HG03066 (cell line): ENCODE results near the gene GLRX.
"Not testable (repeated sequence)": the region's sequence is repeated elsewhere in the genome, so short reads cannot be mapped to it uniquely, and the experiment has no call there.

Experiments
- ATAC-seq: cut with Tn5 transposase; IDR thresholded peaks from one replicate; pipeline ENCODE4 v1.9.1; 2021; ENCODE audit warnings: low read depth; ENCODE audit not compliant: unreplicated experiment

GLRX gene

DNA sequence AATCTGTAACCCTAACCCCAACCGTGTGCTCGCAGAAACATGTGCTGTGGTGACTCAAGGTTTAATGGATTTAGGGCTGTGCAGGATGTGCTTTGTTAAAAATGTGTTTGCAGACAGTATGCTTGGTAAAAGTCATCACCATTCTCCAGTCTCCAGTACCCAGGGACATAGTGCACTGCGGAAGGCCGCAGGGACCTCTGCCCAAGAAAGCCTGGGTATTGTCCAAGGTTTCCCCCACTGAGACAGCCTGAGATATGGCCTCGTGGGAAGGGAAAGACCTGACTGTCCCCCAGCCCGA, 11.5 kb downstream of the GLRX start:
- ATAC-seq = not testable (repeated sequence)

DNA sequence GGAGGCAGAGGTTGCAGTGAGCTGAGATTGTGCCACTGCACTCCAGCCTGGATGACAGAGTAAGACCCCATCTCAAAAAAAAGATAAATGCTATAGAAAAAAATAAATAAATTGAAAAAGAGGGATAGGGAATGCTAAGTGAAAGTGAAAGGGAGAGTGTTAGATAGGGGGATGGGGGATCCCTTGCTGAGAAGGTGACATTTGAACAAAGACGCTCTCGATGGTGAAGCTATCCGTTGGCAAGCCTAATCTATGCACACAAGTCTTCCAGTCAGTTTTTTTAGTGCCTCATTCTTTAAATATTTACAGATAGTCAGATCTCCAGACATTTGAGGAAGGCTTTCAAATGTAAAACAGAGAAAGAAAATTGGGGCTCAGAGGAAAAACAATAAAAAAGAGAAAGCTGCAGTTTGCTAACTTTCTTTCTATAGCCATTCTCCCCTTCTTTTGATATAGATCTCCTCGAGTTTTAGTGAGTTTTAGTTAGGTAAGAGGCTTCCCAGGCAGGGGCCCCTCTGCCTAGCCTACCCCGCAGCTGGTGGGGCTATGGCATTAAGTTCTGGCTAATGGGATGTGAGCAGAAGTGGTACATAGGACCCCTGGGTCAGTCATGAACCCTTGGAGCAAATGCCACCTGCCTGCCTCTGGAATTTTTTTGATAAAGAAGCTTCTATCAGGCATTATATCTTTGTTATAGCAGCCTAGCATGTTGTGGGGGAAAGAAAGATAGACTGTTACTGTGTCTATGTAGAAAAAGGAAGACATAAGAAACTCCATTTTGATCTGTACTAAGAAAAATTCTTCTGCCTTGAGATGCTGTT, 12.0 kb downstream of the GLRX start:
- ATAC-seq = no peak

DNA sequence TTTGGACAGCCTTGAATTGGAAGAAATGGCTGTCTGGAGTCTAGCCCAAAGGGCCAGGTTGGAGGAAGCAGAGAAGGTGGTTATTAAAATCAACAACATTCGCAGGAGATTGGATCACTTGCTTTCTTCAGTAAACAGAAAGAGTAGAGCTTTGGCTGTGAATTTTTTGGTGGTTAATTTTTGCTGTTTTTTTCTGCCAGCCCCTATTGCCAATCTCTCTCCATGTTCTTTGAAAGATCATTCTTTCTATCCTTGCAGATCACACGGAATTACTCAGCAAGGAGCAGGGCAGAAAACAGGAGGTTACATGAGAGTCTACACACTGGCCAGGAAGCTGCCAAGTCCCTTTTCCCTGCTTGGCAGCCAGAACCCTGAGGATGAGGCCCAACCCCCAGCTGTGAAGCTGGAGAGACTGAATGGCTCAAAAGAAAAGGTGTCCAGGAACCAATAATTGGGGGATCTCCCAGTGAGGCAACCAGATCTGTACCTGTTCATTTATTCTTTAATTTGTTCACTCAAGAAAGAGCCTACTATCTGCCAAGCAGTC, 13.0 kb downstream of the GLRX start:
- no peak for ATAC-seq

DNA sequence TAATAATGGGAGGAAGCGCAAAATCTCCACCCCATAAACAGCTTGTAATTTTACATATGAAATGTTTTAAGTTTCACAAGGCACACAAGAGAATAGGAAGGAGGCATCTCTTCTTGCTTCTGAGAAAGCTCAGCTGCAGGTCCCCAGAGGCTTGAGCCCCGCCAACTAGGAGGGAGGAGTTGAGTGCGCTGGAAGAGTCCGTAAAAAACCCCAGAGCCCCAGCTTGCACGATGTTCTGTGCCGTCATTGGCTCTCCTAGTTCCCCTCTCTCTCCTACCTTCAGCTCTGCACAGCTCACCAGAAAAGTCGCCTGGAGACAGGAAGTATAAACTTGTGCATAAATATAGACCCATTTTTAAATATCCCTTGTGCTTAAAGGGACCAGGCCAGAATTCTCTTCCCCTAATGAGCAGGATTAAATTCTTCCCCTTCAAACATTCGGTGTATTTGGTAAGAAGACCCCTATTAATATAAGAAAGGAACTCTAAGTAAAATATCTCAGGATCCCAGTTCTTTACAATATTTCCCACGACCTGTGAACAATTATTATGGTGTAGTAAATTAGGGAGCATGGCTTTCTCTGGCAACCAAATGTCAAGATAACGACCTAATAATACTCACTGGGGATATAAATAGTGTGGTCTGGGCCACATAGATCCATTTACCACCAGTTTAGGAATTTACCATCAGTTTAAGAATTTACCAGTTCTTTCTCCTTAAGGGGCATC, 13.7 kb downstream of the GLRX start:
- peak; percentile 99 for ATAC-seq

DNA sequence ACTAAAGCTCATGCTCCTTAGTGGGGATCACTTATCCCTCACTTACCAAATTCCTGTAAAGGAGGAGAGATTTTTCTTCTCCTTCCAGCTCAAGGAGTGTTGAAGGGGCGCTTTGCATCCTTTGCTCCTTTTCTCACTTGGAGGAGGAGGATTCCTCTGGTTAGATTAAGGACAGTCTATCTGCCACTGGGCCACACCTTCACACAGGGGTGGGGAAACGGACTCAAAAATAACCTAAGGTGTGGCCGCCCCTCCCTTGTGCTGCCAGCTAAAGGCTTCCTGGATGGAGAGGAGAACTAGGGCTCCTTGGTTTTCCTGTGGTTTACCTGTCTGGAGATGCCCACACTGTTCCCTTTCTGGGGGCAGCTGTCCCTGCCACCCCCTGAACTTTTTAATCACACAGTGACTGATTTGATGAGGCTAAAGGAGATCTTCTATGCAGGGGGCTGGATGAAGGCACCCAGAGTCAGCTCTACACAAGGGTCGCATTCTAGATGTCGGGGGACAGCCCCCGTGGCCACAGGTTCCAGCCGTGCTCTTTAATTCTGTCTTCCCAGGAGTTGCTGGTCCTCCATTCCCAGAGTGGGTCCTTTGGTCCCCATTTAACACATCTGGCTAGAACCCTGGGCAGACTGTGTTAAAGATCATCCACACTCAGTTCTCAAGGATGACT, 14.4 kb downstream of the GLRX start:
- ATAC-seq = no peak

DNA sequence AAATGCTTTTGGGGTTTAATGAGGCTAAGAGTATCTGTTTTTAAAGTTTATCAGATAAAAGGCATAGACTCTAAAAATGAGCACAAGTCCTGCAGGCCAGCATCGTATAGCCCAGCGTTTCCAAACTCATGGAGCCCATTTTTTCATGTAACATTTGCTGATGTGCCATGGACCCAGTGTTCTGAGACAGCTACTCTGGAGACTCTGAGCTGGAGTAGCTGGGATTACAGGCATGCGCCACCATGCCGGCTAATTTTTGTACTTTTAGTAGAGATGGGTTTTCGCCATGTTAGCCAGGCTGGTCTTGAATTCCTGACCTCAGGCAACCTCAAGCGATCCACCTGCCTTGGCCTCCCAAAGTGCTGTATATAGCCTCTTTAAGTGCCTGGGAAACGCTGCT, 15.8 kb downstream of the GLRX start:
- ATAC-seq = no peak

DNA sequence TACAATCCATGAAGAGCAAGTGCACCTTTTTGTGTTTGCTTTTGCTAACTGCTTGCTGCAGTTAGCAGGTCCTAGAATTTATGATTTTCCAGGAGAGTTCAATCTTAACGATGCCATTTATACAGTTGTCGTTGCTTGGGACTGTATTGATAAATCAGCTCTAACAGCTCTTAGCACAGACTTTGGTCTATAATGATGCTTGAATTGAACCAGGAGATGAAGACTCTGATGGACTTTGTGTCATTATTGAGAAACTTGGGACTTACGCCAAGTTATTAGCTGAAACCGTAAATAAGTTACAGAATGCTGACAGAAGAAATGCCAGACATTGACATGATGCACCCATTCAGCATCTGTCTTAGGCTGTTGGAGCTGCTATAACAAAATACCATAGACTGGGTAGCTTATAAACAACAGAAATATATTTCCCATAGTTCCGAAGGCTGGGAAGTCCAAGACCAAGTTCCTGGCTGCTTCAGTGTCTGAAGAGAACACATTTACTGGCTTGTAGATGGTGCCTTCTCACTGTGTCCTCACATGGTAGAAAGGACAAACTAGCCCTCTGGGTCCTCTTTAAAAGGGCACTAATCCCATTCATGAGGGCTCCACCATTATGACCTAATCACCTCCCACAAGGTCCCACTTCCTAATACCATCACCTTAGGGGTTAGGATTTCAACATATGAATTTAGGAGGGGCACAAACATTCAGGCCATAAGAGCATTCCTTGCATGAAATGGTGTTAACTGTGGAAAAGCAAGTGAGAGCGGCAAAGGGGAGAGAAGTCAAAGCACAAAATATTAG, 17.6 kb downstream of the GLRX start:
- ATAC-seq = no peak

DNA sequence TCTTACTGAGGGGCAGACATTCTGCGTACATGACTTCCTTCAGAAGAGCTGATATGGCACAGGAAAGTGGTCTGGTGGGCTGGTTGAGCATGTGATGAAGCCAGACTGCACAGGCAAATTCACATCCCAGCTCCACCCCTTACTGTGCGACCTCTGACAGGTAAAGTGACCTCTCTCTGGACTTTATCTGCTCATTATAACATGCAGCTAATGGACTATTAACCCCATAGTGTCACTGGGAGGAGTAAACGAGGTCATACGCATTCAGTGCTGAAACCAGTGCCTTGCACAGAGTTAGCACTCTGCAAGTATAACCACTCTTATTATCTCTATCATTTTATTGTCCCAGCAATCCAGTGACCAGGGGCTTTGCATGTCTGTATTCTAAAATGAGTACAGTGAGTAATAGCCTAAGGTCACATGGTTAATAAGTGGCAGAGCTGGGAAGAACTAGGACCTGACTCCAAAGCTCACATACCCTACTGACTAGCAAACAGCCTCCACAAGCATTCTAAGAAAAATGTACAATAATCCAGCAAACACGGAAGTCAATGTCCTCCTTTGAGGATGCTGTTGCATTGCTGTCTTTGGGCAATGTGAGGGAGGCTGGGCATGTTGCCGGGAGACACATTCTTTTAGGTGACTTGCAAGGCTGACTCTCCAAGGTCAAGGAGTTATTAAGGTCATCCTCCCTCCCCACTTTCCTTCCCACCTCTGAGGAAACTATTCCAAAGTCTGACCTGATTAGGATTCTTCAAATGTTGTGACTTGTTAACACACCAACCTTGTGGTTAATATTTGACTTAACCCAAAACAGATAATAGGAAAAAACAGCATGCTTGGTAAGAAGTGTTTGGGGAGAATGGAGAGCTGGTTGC, 19.0 kb downstream of the GLRX start:
- no peak for ATAC-seq

DNA sequence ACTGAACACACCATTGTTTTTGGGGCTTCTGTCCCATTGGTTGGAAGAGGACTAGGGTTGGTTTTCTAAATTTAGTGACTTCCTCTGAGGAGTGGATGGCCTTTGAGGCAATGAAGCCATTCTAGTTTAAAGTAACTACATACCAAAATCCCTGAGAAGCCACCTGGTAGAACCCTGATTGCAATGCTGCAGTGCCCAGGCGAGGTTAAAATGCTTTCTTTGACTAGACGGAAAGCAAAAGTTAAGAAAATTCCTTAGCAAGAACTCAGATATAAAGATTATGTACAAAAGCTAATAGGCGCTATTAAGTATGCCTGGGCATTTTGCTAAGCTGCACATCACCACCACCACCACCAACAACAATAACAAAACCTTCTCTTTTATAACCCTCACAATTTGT, 20.6 kb downstream of the GLRX start:
- ATAC-seq = no peak

DNA sequence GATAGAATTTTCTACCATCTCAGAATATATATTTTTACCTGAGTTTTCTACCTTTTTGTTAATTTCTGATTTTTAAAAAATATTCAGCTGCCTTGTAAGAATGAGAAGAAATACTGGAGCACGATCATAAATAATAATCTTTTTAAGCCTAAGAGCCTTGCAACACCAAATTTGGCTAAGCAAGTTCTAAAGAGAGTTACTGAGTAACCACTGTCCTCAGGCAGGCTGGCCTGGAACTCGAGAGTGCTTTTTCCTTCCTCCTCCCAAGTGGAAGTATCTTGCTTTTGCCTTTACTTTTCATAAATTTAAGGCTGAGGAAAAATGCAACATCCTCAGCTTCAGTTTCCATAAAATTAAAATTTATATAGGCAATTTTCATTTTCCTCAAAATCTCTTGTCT, 21.0 kb downstream of the GLRX start:
- no peak for ATAC-seq

DNA sequence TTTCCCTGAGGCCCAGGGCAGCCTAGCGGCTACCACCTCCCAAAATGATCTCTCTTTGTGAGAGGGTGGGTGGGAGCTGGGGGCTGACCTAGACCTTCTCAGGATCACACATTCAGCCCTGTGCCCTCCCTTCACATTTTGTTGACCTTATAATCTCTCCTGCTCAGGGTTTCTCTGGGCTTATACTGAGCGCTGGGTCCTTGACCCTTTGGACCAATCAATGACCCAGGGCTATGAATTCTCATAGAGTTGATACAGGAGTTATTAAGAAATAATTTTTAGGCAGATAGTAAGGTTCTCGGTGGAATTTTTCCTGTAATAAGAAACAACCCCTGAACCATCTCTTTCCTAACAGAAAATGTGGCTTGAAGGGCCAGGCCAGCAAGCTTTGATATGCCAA, 22.0 kb downstream of the GLRX start:
- ATAC-seq = no peak

DNA sequence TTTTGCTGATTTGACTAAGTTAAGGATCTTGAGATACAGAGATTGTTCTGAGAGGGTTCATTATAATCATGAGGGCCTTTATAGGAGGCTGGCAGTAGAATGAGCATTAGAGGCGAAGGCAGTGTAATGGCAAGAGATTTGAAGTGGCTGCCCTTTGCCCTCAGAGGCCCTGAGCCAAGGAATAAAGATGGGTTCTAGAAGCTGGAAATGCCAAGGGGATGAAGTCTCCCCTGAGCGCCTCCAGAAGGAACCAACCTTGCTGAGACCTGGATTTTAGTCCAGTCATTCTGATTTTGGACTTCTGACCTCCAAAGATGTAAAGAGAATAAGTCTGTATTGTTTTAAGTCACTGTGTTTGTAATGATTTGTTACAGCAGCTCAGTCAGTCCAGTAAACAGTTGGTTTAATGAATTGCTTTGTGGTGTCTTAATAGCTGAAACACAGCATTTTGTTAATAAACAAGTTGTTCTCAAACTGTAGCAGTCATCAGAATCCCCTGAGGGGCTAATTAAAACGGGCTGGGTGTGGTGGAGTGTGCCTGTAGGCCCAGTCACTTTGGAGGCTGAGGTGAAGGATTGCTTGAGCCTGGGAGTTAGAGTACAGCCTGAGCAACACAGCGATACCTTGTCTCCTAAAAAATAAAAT, 23.2 kb downstream of the GLRX start:
- no peak for ATAC-seq

DNA sequence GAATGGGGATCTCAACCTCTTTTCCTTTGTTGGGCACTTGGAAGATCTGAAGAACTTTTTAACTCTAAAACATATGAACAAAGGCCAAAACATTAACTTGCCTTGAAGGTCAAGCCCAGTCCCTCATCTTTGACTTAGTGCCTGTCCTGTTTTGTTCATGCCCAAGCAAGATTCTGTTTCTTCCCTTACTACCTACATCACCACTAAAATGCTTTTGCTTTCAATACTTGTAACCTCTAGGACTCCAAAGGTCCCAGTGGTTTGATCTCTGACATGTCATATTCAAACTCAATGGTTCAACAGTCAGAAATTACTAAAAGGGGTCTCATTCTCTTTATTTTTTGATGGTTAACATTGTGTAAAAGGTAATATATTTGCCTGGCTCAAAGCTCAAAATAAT, 24.0 kb downstream of the GLRX start:
- ATAC-seq = no peak

DNA sequence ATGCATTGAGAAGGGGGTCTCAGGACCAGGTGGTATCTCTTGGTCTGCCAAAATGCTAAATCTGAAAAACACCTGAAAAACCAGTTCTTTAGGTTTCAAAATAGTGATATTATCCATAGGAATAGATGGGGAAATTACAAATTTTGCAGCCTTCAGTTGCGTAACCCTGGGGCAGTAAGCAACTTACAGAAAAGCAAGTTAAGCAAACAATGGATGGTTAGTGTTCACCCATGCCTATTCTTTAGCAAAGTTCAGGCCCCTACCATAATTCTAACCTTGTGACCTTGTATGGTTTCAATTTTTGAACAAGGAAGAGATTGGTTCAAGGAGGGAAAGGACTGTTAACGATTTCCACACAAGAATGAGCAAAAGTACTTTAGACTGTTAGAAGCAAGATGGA, 24.5 kb downstream of the GLRX start:
- ATAC-seq = no peak

DNA sequence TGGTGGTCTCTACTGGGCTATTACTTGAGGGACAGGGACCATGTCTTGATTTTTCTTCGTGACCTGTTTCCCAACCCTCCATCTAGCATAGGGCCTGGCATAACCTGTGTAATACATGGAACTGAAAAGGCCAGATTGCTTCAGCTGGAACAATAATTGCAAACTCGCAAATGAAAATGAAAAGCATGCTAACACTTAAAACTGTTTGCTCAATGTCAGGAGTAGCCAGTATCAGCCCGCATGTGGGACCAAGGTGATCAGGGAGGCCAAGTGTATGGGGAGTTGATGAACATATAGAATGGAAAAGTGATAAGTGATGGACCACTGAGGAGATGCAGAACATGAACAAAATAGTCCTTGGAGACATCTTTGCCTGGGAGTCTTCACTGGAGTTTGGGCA, 25.2 kb downstream of the GLRX start:
- ATAC-seq = no peak

DNA sequence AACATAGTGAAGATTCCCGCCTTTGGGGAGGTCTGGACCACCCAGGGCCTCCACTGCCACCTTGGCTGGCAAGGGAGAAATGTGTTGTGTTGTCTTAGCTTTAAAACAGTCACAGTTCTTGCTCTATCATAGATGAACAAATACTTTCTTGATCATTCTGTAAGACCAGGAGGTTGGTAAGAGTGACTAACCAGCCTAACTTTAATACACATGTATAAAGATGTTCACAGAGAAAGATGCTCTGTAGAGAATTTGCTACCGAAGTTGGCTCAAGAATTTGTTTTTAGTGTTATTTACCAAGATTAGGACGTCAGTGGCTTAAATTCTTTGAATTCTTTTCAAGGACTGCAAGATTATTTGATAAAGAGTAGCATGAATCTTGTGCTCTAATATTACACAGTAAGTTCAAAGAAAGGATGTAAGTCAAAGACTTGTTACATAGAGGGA, 28.4 kb downstream of the GLRX start:
- ATAC-seq = no peak

DNA sequence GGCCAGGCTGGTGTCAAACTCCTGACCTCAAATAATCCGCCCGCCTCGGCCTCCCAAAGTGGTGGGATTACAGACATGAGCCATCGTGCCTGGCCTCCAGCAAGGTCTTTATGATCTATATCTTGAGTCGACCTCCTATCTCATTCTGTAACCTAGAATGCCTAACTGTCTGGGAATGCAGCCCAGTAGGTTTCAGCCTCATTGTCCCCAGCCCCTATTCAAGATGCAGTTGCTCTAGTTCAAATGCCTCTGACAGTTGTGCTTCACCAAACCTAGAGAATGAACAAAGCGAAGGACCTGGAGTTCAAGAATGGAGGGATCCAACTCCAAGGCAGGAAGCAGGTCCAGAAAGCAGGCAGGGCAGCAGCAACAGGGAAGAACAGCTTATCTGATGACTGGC, 30.8 kb downstream of the GLRX start:
- ATAC-seq = no peak

DNA sequence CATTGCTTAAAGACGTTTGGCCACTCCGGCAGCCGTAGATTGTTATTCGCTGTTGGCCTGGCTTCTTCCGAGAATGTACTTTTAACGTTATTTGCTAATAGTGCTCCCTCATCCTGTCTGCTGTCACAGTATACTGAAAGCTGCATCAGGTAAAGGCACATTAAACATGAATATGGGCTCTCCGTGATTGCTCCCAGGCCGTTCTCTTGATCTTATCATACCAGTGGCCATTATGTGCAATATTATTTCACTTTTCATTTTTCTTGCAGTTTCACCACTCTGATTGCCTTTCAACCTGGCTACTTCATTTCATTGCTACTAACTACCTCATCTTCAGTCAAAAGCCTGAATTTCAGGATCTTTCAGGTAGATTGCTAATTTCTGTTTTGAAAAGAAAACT, 34.0 kb downstream of the GLRX start:
- no peak for ATAC-seq

DNA sequence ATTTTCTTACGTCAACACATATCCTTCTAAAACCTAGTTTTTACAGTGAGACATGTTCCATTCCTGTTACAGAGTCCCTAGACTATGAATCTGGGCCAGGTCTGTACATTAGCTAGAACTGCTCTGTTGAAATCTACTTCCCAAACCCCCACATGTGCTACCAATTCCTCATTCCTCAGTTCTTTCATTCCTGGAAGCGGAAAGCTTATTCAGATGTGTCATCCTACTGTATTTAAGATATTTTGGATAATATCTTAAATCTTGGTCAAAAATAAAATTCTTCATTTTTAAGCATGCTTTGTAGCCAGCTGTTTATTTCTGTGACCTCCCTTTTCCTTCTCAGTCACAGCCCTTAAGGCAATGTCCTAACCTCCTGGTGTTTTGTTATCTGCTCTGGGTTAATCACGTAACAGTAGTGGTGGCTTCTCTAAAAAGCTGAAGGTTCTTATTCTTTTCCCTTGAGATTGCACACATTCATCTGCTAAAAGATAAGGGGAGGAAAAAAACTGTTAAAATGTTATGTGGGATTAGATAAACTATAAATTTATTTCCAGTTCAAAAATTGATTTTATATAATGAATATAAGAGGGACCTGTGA, 35.6 kb downstream of the GLRX start:
- ATAC-seq = no peak
